ENCODE results near the gene PRKG1. TPM values are rescaled to one million over a fixed set of nuclear protein-coding genes. Genes with fewer than 3 reads are reported as not detected.

The PRKG1 gene
- total and polyA plus RNA-seq, 2 donors from 2014 or later: 3.6 to 14.8 TPM

DNA sequence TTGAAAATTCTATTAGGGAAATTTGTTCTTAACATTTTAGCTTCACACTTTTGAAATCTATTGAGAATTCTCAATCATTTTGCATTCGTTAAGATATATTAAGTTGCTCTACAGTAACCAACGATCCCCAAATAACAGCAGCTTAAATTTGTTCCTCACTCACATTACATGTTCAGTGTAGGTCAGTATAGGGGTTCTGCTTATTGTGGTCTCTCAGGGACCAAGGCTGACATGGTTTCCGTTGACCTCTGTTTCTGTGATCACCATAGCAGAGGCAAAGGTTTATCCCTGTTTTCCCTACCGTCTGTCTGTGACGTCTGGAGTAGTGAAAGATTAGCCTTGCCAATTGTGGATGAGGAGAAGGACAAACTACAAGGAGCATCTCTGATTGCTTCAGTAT is 860.1 kb downstream of the PRKG1 start:
- no peaks in the 10 kb centered on the region for H3K27me3 ChIP-seq (ENCODE audit: control insufficient read depth, insufficient read depth, low read length)
- FAIRE-seq (no peak), DNase-seq (no peak)
- intact Hi-C loops (cut with DNase I): no loop called here
- no peaks in the 10 kb centered on the region for H3K9me3 ChIP-seq (ENCODE audit: control insufficient read depth in 2 of 3, insufficient read depth in 1 of 3, low read length in 3 of 3)
- no peaks in the 10 kb centered on the region for H3K4me1 ChIP-seq (ENCODE audit: control insufficient read depth in 2 of 3, insufficient read depth in 2 of 3, low read depth in 1 of 3, low read length in 3 of 3)
- no peak overlapping the region for H3K9ac ChIP-seq (ENCODE audit: low read length in 3 of 3)
- TF ChIP-seq, protein P1, sequence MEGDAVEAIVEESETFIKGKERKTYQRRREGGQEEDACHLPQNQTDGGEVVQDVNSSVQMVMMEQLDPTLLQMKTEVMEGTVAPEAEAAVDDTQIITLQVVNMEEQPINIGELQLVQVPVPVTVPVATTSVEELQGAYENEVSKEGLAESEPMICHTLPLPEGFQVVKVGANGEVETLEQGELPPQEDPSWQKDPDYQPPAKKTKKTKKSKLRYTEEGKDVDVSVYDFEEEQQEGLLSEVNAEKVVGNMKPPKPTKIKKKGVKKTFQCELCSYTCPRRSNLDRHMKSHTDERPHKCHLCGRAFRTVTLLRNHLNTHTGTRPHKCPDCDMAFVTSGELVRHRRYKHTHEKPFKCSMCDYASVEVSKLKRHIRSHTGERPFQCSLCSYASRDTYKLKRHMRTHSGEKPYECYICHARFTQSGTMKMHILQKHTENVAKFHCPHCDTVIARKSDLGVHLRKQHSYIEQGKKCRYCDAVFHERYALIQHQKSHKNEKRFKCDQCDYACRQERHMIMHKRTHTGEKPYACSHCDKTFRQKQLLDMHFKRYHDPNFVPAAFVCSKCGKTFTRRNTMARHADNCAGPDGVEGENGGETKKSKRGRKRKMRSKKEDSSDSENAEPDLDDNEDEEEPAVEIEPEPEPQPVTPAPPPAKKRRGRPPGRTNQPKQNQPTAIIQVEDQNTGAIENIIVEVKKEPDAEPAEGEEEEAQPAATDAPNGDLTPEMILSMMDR (IDR thresholded peaks at IDR 0.05; ENCODE audit: borderline replicate concordance, extremely low read depth, insufficient read depth): no peak
- no peaks in the 10 kb centered on the region for H3K36me3 ChIP-seq (ENCODE audit: control insufficient read depth in 2 of 3, insufficient read depth in 3 of 3, low read length in 3 of 3)
- no peak overlapping the region for H3K4me3 ChIP-seq (ENCODE audit: low read length in 3 of 3)
- no peak overlapping the region for H3K27ac ChIP-seq (ENCODE audit: low read depth in 2 of 2, low read length in 2 of 2)

- H3K9me3 ChIP-seq (ENCODE audit: control insufficient read depth in 2 of 3, insufficient read depth in 1 of 3, low read length in 3 of 3): no peaks in the 10 kb centered on the region
- intact Hi-C loops (cut with DNase I): no loop called here
- no peak overlapping the region for H3K4me3 ChIP-seq (ENCODE audit: low read length in 3 of 3)
- no peak overlapping the region for H3K27ac ChIP-seq (ENCODE audit: low read depth in 2 of 2, low read length in 2 of 2)
- H3K9ac ChIP-seq (ENCODE audit: low read length in 3 of 3): no peak overlapping the region
- H3K4me1 ChIP-seq (ENCODE audit: control insufficient read depth in 2 of 3, insufficient read depth in 2 of 3, low read depth in 1 of 3, low read length in 3 of 3): no peaks in the 10 kb centered on the region
- no peaks in the 10 kb centered on the region for H3K27me3 ChIP-seq (ENCODE audit: control insufficient read depth, insufficient read depth, low read length)
- no peaks in the 10 kb centered on the region for H3K36me3 ChIP-seq (ENCODE audit: control insufficient read depth in 2 of 3, insufficient read depth in 3 of 3, low read length in 3 of 3)
- TF ChIP-seq, protein P1 (IDR thresholded peaks at IDR 0.05; ENCODE audit: borderline replicate concordance, extremely low read depth, insufficient read depth): no peak
- FAIRE-seq: no peak
- DNase-seq: no peak
Measured at GRCh38 chr10:51935341-51935740, 861.1 kb downstream of the PRKG1 start.

DNA sequence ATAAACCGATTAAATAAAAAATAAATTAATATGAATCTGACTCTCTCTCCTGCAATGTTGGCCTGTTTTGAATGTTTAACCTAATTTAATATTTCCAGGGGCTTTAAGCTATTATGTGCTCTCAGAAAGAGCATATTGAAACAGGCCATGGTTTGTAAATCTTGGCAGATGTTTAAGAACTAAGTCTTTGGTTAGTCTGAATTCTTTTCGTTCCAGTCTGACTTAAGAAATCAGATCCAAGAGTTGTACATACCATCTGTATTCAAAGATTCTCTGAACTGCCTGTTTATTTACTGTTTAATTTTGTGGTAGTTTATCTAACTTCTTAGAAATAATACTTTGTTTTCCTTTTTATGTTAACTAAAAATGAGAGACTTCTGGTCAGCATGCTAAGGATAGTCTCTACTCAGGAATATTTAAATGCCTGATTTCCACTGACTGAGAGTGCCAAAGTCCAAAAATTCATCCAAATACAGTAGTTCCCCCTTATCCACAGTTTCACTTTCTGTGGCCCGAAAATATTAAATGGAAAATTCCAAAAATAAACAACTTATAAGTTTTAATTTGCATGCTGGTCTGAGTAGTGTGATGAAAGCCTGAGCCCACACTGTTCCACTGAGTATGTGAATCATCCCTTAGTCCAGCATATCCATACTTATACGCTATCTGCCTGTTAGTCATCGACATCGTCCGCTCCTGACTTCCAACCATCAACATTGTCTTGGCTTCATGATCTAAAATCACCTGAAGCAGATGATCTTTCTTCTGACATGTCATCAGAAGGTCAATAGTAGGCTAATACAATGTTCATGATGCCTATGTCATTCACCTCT is 863.2 kb downstream of the PRKG1 start:
- H3K4me3 ChIP-seq (ENCODE audit: low read length in 3 of 3): no peak overlapping the region
- no peak overlapping the region for H3K9ac ChIP-seq (ENCODE audit: low read length in 3 of 3)
- H3K4me1 ChIP-seq (ENCODE audit: control insufficient read depth in 2 of 3, insufficient read depth in 2 of 3, low read depth in 1 of 3, low read length in 3 of 3): no peaks in the 10 kb centered on the region
- no peaks in the 10 kb centered on the region for H3K27me3 ChIP-seq (ENCODE audit: control insufficient read depth, insufficient read depth, low read length)
- no peaks in the 10 kb centered on the region for H3K9me3 ChIP-seq (ENCODE audit: control insufficient read depth in 2 of 3, insufficient read depth in 1 of 3, low read length in 3 of 3)
- DNase-seq (peak in 1 of 5 donors; percentile 45), FAIRE-seq (no peak)
- H3K36me3 ChIP-seq (ENCODE audit: control insufficient read depth in 2 of 3, insufficient read depth in 3 of 3, low read length in 3 of 3): no peaks in the 10 kb centered on the region
- intact Hi-C loops (cut with DNase I): no loop called here
- no peak overlapping the region for H3K27ac ChIP-seq (ENCODE audit: low read depth in 2 of 2, low read length in 2 of 2)
- TF ChIP-seq, protein P1 (IDR thresholded peaks at IDR 0.05; ENCODE audit: borderline replicate concordance, extremely low read depth, insufficient read depth): no peak
